Panc1 (cell line): ENCODE measurements around the gene RAPGEF1. TPM values are rescaled to one million over a fixed set of nuclear protein-coding genes. Genes with fewer than 3 reads are reported as not detected.
A peak's percentile ranks its signal among the peaks of the same experiment; 100 is the strongest.

Source experiments
- ATAC-seq: fragments of 200-7000 bp; cut with Tn5 transposase; 2 replicates; pipeline ENCODE4 v1.9.1; 2020; ENCODE audit warnings: mild to moderate bottlenecking, moderate library complexity
- BruUV-seq: library from RNA; stranded (reverse); fragments of 400-500 nt; replicated peaks from 2 replicates; lab custom pipeline; 2021; lab: Mats Ljungman, UMichigan
- CTCF ChIA-PET: fragments of 300-600 bp; sonication (Branson Sonifier 250); formaldehyde crosslinking; loops from one replicate; lab custom pipeline; 2022; ENCODE audit warnings: antibody characterized with exemption; lab: Charles Lee
- POLR2A ChIA-PET: fragments of 300-600 bp; sonication (Branson Sonifier 250); formaldehyde crosslinking; loops from one replicate; lab custom pipeline; 2022; ENCODE audit warnings: antibody characterized with exemption; lab: Charles Lee
- DNase-seq: peaks from one replicate; pipeline ENCODE4 v3.0.0-alpha.2; 2010; ENCODE audit warnings: low read depth, low spot score
- H3K27ac ChIP-seq: 2 replicates; pipeline ENCODE4 v1.5.1; 2011; ENCODE audit warnings: mild to moderate bottlenecking, low read length, inconsistent platforms
- H3K27me3 ChIP-seq: fragments of 200-500 bp; sonication (Bioruptor generic); 2 replicates; pipeline ENCODE4 v1.6.0; 2014; ENCODE audit warnings: low read length, inconsistent platforms; ENCODE audit not compliant: control insufficient read depth, insufficient read depth
- H3K36me3 ChIP-seq: fragments of 200-500 bp; sonication (Bioruptor generic); 2 replicates; pipeline ENCODE4 v1.5.1; 2014; ENCODE audit warnings: inconsistent platforms, mild to moderate bottlenecking, low read length, moderate library complexity; ENCODE audit not compliant: control insufficient read depth, insufficient read depth
- H3K4me1 ChIP-seq: 2 replicates; pipeline ENCODE4 v1.5.1; 2011; ENCODE audit warnings: inconsistent platforms, mild to moderate bottlenecking, low read length, moderate library complexity; ENCODE audit not compliant: control insufficient read depth, insufficient read depth
- H3K4me3 ChIP-seq, 2 experiments: 2 replicates each; pipeline ENCODE4 v1.5.1; 2011 to 2012; ENCODE audit warnings: low read depth in 2 of 2, low read length in 2 of 2, mild to moderate bottlenecking in 2 of 2, inconsistent platforms in 1 of 2, moderate library complexity in 1 of 2
- H3K9me3 ChIP-seq: fragments of 200-500 bp; sonication (Bioruptor generic); 2 replicates; pipeline ENCODE4 v1.5.1; 2014; ENCODE audit warnings: low read depth, mild to moderate bottlenecking, inconsistent platforms, low read length, moderate library complexity; ENCODE audit not compliant: control insufficient read depth, insufficient read depth
- CTCF ChIP-seq: fragments of 450-650 bp; IDR thresholded peaks from 2 replicates; pipeline ENCODE4 v1.5.1; 2017; ENCODE audit warnings: mild to moderate bottlenecking
- POLR2AphosphoS5 ChIP-seq: IDR thresholded peaks from 2 replicates; pipeline ENCODE4 v1.6.1; 2012; ENCODE audit warnings: mild to moderate bottlenecking, low read depth, low read length, moderate library complexity
- REST ChIP-seq, 2 experiments: IDR thresholded peaks; 2 replicates each; pipeline ENCODE4 v1.6.1; 2011 to 2012; ENCODE audit warnings: low read depth in 2 of 2, control low read depth in 1 of 2, low read length in 1 of 2, mild to moderate bottlenecking in 1 of 2, moderate library complexity in 1 of 2; ENCODE audit not compliant: insufficient read depth in 1 of 2
- SIN3A ChIP-seq: IDR thresholded peaks from 2 replicates; pipeline ENCODE4 v1.6.1; 2012; ENCODE audit warnings: low read depth, mild to moderate bottlenecking, low read length, moderate library complexity, borderline replicate concordance; ENCODE audit not compliant: insufficient read depth
- TCF7L2 ChIP-seq: IDR thresholded peaks from 2 replicates; pipeline ENCODE4 v1.6.1; 2011; ENCODE audit warnings: mild to moderate bottlenecking, low read depth, low read length, inconsistent platforms
- in situ Hi-C: cut with HindIII; loops from 2 replicates; pipeline ENCODE4 v1.10.0; 2016; ENCODE audit warnings: low sequenced_read_pairs, low pct_unique_long_range_greater_than_20kb
- intact Hi-C: fragments of 100-400 bp; cut with micrococcal nuclease; formaldehyde crosslinking; loops from one replicate; pipeline ENCODE4 v1.10.0; 2022; ENCODE audit not compliant: unreplicated experiment
- total RNA-seq: library from RNA; stranded (reverse); gene quantifications from one replicate; pipeline ENCODE4 v1.2.1, GENCODE V29; 2021; ENCODE audit not compliant: unreplicated experiment

RAPGEF1 gene
- total RNA-seq, 1 experiment from 2014 or later, result 86.8 TPM

GRCh38 chr9:131707050-131707449 lies 32.8 kb downstream of the RAPGEF1 start:
- no peaks in the 10 kb centered on the region for H3K27me3 ChIP-seq
- no peak for ATAC-seq
- POLR2A ChIA-PET, result no interaction called here
- no peaks in the 10 kb centered on the region for H3K36me3 ChIP-seq
- CTCF ChIA-PET, result no interaction called here
- peaks cover 43% of the 10 kb centered on the region for H3K4me1 ChIP-seq
- no peaks in the 10 kb centered on the region for H3K9me3 ChIP-seq
- no TSS peak for BruUV-seq
- H3K4me3 ChIP-seq, result no peak overlapping the region
- H3K27ac ChIP-seq, result peak overlapping the region; percentile 1; the same call in 1 of the 2 replicates
- in situ Hi-C loops, result no loop called here
- DNase-seq, result no peak
- TF ChIP-seq POLR2AphosphoS5, result no peak
- no peak for TF ChIP-seq SIN3A
- no peak for TF ChIP-seq REST (IDR thresholded peaks at IDR 0.05; ENCODE audit: insufficient read depth in 1 of 2, low read depth in 2 of 2, low read length in 1 of 2)
- TF ChIP-seq CTCF, result no peak
- no peak for TF ChIP-seq TCF7L2
- intact Hi-C loops, result no loop called here

- DNase-seq (no peak), ATAC-seq (no peak)
- in situ Hi-C loops, result no loop called here
- H3K36me3 ChIP-seq, result no peaks in the 10 kb centered on the region
- CTCF ChIA-PET, result no interaction called here
- TF ChIP-seq SIN3A (no peak), REST (IDR thresholded peaks at IDR 0.05; ENCODE audit: insufficient read depth in 1 of 2, low read depth in 2 of 2, low read length in 1 of 2) (no peak), TCF7L2 (no peak), CTCF (no peak), POLR2AphosphoS5 (no peak)
- H3K27me3 ChIP-seq, result no peaks in the 10 kb centered on the region
- peak overlapping the region; percentile 1; the same call in 1 of the 2 replicates for H3K27ac ChIP-seq
- H3K4me1 ChIP-seq, result peaks cover 46% of the 10 kb centered on the region
- H3K9me3 ChIP-seq, result no peaks in the 10 kb centered on the region
- no peak overlapping the region for H3K4me3 ChIP-seq
- no TSS peak for BruUV-seq
- intact Hi-C loops, result no loop called here
- POLR2A ChIA-PET, result no interaction called here
These were observed 33.3 kb downstream of the RAPGEF1 start for GRCh38 chr9:131706608-131706970.
